ENCODE results near the gene ELMO3.
A peak's percentile ranks its signal among the peaks of the same experiment; 100 is the strongest.

Gene ELMO3, protein sequence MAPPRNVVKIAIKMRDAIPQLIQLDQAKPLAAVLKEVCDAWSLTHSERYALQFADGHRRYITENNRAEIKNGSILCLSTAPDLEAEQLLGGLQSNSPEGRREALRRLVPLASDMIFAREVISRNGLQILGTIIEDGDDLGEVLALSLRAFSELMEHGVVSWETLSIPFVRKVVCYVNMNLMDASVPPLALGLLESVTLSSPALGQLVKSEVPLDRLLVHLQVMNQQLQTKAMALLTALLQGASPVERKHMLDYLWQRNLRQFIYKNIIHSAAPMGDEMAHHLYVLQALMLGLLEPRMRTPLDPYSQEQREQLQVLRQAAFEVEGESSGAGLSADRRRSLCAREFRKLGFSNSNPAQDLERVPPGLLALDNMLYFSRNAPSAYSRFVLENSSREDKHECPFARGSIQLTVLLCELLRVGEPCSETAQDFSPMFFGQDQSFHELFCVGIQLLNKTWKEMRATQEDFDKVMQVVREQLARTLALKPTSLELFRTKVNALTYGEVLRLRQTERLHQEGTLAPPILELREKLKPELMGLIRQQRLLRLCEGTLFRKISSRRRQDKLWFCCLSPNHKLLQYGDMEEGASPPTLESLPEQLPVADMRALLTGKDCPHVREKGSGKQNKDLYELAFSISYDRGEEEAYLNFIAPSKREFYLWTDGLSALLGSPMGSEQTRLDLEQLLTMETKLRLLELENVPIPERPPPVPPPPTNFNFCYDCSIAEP

GRCh38 chr16:67199011-67199807 lies at the start of gene ELMO3:
Gene ELMO3, plus strand, starts transcription at chr16:67199131. Its CDS starts 196 bp downstream, at chr16:67199327.
- no peak for DNase-seq

- DNase-seq = no peak
Observed at GRCh38 chr16:67149276-67150046, 49.5 kb upstream of the ELMO3 start.

- no peak for DNase-seq
Observed at GRCh38 chr16:67150047-67150832, 48.7 kb upstream of the ELMO3 start.

DNA sequence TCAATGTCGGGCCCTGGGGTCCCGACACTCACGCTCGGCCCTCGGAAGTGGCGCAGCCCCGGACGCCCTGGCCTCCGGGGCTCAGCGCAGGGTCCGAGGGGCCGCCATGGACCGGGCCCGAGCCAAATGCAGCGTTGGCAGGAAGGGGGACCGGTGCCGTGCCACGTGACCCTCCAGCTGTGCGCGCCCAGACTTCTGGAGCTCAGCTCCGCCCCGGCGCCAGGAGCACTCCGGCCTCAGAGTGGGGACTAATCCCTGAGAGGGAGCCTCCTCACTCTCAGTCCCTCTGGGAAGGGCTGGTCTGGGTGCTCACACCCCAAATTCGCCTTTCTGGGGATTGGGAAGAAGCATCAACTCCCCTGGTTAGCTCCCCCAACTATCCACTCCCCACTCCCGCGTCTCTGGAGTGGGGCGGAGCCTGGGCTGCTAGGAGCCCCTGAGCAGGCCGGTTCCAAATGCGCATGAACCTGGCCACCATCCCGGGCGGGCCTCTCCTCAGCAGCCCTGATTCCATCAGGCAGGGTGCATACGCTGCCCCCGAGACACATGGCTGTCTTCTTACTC lies 48.0 kb upstream of the ELMO3 start, which contains the start of gene B3GNT9:
B3GNT9 (minus strand) TSS at position 166 of the 564 bp plus-strand sequence. CDS start 513 bp downstream, outside the sequence.
- no peak for DNase-seq

- DNase-seq = no peak
Observed at GRCh38 chr16:67151431-67152097, 47.4 kb upstream of the ELMO3 start.

DNA sequence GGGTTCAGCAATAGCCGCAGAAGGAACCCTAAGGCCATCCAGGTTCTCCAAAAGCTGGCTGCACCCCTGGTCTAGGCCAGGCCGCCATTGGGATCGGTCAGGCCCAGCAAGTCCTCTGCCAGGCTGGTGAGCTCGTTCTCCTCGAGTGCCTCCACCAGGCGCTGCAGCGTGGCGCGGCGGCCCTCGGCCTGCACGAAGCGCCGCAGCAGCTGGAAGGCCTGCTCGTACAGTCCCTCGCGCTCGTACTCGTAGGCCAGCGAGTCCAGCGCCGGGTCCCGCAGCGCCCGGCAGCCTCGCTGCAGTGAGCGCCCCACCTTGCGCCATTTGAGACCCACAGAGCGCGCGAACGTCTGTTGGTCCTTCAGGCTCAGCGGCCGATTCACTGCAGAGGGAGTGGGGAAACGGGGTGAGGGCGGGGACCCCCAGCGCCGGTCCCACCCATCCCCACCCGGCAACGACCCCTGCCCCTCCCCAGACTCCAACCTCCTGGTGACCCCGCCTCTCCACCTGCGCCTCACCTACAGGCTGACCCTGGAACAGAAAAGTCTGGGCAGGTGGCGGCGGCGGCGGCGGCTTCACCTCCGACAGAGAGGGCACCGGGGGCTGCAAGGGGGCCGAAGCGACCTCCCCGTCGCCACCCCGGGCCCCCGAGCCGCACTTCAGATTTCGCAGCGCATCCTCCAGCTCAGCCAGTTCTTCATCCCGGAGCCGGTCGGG lies 44.2 kb upstream of the ELMO3 start:
- DNase-seq = no peak

DNA sequence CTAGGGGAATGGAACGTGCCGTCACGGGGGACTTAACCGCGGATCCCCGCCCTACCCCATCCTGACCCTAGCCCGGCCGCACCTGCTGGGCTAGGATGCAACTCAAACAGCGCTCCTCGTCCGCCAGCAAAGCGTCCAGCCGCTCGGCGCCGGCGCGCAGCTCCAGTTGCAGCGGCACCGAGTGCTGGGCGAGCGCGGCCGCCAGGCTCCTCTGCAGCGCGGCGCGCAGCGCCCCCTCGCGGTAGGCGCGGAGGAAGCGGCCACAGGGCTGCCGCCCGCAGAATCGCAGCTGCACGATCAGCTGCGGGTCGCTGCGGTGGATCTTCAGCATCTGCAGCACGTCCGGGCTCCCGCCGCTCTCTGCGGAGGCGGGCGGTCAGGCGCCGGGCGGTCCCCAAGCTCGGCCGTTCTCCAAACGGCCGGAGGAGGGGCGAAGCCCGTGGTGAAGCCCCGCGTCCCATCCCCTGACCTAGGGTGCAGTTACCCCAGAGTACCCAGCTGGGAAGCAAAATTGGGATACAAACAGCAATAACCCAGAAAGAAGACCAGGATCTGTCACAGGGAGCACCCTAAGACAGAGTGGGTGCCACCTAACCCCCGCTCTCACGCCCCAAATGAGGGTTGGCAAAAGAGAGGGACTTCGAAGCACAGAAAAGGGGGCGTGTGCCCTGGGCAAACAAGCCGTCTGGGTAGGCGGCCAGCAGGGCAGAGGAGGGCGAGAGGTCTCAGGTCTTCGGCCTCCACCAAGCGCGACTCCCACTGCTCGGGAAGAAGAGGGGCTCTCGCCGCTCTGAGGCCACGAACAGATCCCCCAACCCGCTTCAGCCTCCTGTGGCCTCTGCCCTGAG lies 43.4 kb upstream of the ELMO3 start:
- peak; percentile 47 for DNase-seq

GRCh38 chr16:67156143-67156844 lies 42.6 kb upstream of the ELMO3 start:
- no peak for DNase-seq

DNA sequence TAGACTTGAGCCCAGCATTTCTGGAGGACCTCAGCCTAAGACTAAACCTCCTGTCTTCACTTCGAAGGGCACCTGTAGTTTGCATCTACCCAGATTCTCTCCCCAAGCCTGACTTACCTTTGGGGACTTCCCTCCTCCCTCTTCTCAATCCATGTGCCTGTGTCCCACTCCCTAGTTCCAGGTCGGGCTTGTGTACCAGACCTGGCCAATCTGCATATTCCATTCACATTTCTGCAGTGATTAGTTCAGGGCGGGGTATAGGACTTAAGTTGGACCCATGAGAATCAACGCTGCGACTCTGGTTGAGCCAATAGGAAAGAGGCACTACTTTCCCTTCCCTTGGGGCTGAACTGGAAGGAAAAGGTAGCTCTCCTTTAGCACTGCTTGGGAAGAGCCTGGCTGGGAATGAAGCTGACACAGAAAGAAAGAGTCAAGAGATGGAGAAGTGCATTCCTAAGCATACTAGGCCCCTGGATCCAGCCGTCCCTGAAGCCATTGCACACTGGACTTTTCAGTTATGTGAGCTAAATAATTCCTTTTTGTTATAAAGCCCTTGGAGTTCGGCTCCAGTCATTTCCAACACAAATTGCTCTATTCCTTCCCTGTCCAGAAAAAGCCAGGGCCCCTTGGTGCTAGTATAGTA lies 41.7 kb upstream of the ELMO3 start:
- DNase-seq = no peak

DNA sequence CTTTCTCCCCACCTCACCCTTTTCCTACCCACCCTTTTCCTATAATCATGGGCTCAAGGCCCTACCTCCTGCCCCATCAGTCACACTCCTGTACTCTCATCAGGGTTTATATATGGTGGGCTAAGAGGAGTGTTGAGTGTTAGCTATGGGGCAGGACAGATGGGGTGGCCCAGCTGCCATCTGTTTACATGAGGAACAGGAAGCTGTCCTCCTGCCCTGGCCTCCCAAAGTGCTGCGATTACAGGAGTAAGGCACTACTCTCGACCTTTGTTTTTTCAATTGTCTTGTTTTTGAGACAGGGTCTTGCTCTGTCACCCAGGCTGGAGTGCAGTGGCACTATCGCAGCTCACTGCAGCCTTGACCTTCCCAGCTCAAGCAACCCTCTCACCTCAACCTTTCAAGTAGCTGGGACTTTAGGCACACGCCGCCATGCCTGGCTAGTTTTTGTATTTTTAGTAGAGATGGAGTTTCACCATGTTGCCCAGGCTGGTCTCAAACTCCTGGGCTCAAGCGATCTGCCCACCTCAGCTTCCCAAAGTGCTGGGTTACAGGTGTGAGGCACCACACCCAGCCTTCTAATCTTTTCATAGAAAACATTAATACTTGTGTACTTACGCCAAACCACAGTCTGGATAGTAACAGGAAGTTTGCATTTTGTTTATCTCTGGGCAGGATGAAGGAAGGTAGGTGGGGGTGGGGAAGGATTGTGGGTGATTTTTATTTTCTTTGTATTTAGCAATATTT lies 40.9 kb upstream of the ELMO3 start:
- no peak for DNase-seq

DNA sequence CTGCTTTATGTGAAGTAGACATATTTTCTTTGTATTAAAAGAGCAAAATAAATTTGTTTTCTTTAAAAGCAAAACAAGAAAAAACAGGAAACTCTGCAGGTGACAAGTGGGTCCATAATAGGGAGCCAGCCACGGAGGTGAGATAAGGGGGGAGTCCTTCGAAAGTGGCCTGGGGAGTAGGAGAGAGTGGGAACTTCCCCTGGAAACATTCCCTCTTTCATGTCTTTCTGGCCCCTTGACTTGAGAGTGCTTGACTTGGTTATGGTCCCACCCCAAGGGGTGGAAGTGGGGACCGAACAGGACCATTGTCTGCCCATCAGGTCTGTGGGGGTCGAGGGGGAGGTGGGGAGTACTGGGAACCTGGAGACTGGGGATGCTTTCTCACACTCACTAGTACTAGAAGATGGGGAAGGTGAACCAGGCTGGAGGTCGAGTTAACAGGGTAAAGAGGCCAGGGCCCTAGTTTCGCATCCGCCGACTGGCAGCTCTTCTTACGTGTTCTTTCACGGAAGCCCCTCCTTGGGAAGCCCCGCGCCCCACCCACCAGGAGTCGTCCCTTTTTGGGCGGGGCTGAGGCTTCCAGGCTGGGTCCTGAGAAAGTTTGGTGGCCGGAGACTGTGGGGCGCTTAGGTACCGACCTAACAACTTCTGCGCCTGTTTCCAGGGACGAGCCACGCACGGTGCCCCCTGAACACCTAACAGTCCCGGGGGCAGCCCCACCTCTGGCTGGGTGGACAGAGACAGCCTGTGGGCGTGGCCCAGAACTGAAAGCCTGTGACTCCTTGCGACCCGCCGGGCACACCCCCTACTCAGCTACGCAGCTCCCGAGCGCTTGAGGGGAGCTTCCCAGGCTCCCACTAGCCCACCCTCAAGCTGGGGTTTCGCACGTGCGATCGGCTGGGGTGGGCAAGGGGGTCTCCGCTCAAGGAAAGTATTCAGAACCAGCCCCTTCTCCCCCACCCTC lies 40.0 kb upstream of the ELMO3 start:
- no peak for DNase-seq

DNA sequence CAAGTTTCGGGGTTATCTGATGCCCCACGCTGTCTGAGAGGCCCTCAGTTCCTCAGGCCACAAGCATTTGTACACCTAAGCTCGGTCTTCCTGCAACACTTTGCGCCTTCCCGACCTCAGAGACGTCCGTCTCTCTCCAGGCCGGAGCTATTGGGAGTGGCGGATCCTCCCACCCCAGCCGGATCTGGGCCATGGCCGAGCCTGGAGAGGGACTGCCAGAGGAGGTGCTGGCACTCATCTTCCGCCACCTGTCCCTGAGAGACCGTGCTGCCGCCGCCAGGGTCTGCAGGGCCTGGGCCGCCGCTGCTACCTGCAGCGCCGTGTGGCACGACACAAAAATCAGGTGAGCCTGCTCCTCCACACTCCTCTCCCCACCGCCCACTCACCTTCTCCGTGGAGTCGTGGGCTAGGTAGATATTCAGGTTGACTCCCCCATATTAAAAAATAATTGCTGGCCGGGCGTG lies 37.3 kb upstream of the ELMO3 start:
- no peak for DNase-seq

- DNase-seq = no peak
Observed at GRCh38 chr16:67162506-67163163, 36.3 kb upstream of the ELMO3 start.

- DNase-seq = no peak
Observed at GRCh38 chr16:67163164-67163998, 35.5 kb upstream of the ELMO3 start.
